ENCODE results near the gene GJC2. TPM values are rescaled to one million over a fixed set of nuclear protein-coding genes. Genes with fewer than 3 reads are reported as not detected.

Gene GJC2
- total RNA-seq, 1 donor from 2014 or later, result 1.1 TPM

DNA sequence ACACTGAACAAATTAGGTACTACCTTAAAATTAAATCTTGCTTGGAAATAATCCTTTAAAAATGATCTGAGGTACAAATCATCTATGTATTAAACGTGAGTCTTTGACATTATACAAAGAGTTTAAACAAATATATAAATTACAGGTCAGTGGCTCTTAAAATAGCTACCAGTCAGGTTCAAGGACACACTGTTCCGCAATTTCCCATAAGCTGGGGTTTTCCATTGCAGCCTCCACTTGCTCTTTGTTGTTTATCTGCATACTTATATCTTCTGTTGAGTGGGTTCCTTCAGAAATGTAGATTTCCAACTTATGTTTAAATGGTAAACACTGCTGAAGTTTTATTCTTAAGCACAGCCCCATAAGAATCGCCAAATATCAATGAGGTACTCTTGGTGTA lies 34.9 kb upstream of the GJC2 start:
- DNase-seq, result no peak

DNA sequence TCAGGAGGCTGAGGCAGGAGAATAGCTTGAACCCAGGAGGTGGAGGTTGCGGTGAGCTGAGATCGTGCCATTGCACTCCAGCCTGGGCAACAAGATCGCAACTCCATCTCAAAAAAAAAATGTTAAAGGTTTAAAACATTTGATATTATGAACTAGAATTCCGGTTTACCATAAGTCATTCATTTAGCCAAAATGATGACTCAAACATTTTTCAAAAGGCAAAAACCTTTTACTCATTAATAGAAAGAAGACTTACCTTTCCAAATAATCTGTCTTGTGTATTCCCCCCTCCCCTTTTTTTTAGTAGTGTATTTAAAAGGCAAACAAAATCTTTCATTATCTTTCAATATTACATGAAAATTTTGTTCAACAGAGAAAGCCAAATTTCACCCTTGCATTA lies 32.4 kb upstream of the GJC2 start:
- no peak for DNase-seq

DNA sequence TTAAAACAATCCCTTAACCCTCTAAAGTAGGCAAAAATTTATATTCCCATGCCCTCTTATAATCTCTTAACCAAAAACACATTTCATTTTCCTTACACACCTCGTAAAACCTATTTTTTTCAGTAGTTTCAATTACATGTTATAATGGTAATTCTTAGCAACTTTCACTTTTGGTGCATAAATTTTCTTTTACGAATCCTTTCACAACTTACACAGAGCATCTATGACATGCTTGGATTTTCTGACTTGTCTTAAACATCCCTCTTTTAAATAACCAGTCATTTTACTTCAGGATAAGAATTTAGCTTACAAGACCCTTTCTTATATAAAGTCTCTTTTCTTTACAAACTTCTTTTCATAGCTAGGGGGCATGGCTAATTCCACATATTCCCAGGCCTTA lies 31.7 kb upstream of the GJC2 start:
- no peak for DNase-seq

DNA sequence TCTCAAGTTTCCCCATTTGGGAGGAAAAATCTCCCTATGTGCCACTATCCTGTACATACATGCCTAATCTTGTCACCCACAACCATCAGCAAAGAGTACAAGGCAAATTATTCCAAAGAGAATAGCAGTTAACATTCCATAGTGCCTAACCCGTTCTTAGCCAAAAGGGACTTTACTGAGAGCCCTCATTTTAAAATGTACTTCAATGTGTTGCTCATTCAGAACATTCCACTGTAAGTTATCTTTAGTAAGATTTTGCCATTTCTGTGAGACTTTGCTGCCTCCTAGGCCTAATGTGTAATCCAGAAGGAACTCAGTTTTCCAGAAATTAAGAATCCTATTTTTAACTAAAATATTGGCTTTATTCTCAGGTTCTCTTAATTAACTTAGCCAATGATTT lies 29.4 kb upstream of the GJC2 start:
- DNase-seq, result no peak

DNA sequence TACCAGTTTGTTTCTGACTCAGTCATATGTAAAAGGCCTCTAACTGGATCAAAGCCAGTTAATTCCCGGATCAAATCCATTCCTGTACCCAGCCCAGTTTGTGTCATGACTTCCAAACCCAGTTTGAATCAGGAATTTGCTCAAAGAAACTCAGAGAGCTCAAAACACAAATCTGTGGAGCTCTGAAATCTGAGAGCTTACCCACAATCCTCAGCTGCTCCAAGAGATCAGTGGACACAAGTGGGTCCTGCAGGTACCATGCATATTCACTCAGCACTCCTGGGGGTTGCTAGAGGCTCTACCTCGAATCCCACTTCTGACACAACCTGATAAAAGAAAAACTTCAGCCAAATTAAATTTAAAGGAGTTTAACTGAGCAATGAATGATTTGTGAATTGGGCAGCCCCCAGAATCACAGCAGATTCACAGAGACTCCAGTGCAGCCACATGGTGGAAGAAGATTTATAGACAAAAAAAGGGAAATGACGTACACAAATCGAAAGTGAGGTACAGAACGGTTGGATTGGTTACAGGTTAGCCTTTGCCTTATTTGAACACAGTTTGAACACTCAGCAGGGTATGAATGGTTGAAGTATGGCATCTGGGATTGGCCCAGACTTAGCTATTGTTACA lies 28.8 kb upstream of the GJC2 start:
- no peak for DNase-seq

DNA sequence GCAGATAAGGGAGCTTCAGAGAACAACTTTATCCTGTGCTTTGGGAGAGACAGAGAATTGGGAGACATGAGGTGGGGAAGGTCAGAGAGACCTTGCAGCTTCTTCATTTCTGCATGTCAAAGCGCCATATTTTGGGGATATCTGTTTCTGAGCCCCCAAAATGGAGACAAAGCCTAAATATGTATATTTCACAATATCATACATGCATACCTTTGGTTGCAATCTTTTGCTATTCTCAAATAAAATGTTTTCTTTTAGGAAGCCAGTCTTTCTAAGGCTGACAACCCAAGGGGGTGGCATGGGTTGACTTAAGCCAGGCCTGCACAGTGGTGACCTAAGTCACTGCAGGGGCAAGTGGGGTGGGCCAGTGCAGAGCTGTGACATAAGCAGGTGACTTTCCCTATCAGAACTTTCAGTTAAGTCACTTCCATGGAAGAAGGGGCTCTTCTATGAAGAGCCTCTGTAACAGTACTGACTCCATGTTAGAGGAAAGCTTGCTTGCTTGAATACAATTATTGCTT lies 26.7 kb upstream of the GJC2 start:
- DNase-seq, result no peak

DNA sequence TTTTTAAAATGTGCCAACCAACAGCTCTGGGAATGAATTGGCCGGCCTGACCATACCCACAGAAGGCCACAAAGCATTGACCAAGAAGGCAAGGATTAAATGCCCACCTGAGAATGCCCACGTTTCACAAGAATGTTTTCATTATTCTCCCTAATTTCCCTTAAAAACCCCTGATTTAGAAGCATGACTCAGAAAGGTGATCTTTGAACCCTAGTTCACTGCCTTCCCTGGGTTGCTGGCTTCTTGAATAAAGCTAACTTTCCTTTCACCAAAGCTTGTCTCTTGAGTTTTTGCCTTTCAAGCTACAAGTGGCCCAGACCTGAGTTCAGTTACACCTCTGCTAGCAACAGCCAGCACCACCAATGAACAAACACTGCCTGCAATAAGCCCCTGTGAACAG lies 26.2 kb upstream of the GJC2 start:
- no peak for DNase-seq

DNA sequence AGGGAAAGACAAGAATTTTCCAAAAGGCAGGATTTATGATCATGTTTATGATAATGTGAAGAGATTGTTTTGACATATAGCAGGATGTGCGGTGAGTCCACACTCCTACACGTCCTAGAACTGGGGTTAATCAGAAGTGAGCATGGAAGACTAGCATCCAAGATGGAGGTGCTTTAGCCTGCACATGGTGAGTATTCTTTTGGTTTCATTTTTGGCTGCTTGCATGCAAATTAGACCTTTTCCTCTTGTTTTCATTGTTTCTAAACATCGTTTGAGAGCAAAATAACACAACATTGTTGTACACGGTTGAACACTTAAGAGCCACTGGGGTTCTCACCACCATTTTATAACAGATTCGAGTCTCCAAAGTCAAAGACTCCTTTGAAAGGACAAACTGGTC lies 24.5 kb upstream of the GJC2 start:
- no peak for DNase-seq

DNA sequence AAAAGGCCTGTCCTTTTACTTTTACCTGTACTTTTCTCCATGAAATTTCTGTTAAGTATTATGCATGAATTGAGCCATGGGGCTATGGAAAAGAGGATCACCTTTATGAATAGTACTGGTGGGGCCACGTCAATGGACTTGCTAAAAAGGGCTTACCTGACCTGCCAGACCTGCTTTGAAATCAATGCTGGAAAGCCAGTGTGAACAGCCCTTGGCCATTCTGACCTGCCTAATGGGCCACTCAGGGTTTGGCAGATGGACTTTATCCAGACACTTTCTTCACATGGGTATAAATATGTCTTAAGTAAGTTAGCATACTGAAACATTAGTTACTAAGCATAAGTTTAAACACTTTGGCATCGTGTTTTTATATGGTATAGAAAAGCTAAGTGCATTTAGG lies 18.0 kb upstream of the GJC2 start:
- DNase-seq, result no peak

DNA sequence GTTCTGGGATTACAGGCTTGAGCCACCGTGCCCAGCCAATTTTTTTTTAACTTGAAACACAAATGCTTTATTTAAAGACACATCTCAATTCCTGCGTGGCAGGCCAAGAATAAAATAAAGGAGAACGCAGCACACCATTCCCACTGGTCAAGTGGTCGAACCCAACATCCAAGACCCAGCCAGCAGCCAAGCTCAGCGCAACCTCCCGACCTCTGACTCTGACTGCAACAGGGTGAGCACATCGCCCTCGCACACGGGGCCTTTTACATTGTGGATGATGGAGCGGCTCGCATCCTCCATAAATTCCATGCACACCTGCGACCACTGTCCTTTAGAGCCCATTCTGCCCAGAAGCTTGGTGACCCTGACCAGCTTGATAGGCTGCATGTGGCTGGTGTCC lies 15.1 kb upstream of the GJC2 start:
- DNase-seq, result no peak

DNA sequence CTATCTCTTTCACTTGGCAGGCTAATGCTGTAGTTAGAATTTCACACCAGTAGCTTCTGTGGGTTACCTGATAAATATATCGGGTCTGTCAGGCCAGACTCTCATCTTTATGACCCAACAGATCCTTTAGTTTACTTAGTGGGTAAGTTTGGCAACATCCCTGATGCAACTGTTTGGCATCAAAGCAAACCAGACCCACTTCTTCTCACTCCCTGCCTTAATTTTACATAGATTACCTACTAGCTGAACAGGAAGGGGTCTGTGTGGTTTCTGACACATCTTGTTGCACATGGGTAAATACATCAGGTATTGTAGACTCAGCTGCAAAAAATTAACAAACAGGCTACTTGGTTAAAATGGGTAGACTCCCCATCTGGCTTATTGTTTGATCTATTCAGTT lies 12.8 kb upstream of the GJC2 start:
- no peak for DNase-seq

DNA sequence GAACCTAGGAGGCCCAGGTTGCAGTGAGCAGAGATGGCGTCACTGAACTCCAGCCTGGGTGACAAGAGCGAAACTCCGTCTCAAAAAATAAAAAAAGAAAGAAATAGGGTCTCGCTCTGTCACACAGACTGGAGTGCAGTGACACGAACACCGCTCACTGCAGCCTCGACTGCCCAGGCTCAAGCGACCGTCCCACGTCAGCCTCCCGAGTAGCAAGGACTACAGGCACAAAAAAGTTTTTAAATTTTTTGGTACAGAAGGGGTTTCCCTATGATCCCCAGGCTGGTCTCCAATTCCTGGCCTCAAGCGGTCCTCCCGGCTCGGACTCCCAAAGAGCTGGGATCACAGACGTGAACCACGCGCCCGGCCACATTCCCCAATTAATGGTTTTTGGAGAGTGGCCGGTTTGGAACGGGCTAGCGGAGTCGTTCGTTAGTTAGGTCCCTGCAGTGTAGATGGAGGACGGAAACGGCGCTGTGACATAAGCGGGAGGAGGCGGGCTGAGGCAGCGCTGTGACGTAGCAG lies 10.3 kb upstream of the GJC2 start:
- DNase-seq, result no peak

DNA sequence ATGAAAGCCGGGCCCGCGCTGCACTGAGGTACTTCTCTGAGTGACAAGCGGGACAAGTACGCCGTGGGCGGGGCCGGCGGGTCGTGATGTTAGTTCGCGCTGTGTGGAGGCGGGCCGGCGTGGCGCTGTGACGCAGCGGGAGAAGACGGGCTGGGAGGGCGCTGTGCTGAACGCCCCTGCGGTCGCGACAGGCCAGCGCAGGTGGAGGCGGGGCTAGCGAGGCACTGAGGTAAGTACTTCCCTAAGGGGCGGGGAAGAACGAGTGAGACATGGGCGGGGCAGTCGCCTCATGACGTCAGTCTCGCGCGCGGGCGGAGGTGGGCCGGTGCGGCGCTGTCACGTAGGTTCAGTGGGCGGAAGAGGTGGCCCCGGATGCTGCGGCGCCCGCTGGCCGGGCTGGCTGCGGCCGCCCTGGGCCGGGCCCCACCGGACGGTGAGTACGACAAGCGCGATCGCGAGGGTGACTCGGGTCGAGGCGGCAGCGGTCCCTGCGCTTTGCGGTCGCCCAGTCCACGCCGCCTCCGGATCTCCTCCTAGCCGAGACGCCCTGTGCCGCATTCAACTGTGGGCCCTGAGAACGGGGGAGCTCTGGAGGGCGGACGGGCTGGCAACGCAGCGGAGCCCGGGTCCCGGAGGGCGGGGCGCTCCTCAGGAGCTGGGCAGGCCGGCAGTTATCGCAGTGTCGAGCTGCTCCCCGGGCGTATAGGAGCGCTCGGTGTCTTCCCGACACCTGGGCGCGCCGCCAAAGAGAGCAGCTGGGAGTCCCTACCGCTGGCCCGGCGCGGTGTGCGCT lies 9.6 kb upstream of the GJC2 start, which contains the start of gene GUK1:
TSS of gene GUK1 (plus strand) at position 349 of the 793 bp plus-strand sequence. CDS start at position 373, 24 bp downstream.
- DNase-seq, result peak; percentile 99

DNA sequence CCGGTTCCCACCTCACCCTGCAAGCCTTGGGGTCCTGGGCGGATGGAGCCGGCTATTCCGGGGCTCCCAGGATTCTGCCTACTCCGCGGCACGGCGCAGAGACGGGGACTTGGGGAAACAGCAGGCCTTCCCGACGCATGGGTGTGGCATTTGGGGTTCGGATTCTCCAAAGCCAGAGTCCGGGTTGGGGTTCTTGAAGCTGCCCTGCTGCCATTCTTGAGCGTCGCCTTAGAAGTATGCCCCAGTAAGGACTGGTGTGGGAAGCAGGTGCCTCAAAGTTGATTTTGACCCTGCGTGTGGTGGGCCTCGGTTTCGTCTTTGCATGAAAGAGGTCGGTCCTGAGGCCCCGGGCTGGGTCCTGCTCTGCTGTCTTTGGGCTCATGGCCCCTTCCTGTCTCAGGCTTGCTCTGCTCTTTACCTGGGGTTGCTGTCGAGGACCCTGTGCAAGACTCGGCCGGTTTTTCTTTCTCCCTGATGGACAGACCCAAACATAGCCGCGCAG lies 9.0 kb upstream of the GJC2 start:
- no peak for DNase-seq

DNA sequence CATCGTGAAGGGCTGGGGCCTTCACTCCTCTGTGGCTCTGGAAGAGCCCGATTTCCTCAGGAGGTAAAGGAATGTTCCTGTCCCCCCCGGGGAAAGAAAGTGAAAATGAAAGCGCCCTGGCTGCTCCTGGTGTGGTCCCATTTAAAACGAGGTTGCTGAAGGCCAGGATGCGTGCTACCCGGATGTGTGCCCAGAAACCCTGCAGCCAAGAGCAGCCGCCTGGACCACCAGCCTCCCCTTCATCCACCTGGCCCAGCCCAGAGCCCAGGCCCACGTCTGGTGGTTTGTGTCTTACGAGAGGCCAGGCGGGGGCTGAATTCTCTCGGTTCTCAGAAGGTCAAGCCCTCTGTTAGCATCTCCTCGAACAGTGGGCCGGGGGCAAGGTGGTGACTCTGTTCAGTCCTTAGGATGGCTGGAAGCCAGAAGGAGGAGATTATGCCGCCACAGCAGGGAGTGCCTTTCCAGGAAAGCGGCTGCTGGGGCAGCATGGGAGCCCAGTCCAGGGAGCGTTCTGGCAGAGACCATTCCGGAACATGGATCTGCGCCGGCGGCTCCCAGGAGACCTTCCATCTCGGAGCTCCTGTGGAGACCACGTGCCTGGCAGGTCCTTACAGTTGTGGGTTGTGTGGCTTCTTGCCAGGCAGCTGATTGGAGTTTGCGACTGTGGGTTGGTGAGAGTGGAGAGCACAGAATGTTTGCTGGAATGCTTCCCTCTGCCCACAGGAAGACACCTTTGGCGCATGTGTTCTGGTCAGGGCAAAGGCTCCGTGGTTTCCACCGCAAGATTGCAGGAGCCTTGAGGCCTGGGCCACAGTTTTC lies 8.3 kb upstream of the GJC2 start:
- peak; percentile 31 for DNase-seq

DNA sequence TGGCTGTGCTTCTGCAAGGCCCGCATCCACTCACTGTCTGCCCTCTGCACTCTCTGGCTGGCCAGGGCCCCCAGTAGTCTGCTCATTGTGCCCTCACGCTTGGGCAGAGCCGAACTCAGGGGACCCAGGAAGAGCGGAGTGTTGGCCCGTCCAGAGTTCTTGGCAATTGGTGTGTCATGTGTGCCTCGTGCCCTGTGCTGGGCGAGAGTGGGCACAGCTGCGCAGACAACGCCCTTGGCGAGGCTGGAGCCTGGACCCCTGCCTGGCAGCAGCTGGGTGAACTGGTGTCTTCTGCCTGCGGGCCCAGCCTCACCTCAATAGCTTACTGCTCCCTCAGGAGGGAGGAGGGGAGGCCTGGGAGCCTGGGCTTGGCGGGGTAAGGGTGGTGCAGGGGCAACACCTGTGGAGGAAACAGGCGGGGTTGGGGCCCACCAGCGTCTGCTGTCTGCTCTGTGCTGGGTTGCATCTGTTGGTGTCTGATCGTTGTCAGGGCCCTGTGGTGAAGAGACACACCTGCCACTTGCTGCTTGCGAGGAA lies 7.5 kb upstream of the GJC2 start:
- DNase-seq, result no peak

DNA sequence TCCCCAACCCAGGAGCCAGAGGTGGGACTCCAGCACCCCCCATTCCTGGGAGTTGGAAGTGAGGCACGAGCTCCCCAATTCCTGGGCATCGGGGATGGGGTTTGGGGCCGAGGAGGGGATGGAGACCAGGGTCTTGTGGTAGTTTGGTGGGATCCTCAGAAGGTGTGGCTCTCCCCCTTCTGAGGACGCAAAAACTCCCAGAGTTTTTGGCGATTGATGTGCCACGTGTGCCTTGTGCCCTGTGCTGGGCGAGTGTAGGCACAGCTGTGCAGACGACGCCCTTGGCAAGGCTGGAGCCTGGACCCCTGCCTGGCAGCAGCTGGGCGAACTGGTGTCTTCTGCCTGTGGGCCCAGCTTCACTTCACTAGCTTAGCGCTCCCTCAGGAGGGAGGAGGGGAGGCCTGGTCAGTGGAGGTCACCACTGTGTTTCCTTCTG lies 7.0 kb upstream of the GJC2 start:
- DNase-seq, result no peak

DNA sequence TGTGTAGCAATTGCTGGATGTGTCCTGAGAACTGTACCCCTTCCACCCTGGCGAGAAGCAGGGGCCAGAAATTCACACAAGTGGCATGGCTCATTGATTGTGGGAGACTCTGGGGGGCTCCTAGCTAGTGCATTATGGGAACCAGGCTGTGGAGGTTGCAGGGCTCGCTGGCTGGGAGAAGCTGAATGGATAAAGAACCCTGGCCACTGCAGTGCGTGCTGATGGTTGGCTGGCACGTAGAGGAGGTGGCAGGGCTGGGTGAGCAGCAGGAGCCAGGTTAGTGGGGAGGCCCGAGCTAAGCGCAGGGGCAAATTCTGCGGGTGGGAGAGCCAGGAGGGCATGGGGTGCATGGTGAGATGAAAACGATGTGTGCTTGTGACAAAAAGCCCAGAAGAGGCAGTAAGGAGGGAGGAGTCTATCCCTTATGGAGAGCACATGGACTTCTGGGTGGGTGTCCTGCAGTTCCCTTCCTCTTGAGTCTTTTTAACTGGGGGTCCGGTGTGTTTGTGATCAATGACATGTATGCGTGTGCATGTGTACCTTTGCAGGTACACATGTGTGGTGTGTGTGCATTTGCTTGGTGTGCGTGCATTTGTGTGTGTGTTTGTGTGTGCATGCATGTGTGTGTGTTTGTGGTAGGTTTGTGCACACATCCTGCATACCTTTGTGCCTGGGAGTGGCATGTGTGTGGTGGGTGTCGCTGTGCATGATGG lies 6.1 kb upstream of the GJC2 start:
- DNase-seq, result no peak

DNA sequence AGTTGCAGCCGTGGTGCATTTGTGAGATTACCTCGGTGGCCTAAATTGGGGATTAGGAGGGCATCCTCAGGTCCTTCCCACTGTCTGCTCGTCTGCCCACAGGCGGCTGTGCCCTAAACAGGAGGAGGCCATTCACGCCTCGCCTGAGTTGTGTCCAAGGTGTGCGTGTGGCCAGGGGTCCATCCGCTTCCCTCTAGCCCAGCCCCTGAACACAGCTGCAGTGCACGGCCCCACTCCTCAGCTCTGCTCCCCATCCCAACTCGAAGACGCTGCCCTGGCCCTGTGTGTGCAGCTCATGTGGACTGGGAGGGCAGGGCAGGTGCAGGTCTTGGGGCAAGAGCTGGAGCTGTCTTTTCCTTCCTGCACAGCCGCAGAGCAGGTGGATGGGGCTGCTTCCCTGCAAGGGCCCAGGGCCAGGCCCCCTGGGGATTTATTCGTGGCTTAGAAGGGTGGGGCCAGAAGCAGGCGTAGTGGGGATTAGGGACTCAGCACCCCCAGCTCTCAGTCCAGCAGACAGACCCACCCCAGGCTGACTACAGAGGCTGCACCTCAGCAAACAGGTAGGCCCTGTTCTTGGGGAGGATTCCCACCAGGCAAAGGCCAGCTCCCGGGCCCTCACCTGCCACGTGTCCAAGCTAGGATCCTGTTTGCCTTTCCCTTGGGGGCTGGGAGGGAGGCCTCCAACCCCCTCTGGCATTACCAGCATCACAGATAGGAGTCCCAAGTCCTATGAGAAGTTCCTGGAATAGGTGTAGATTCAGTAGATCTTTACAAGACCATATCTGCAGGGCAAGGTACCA lies 5.3 kb upstream of the GJC2 start:
- DNase-seq, result no peak

DNA sequence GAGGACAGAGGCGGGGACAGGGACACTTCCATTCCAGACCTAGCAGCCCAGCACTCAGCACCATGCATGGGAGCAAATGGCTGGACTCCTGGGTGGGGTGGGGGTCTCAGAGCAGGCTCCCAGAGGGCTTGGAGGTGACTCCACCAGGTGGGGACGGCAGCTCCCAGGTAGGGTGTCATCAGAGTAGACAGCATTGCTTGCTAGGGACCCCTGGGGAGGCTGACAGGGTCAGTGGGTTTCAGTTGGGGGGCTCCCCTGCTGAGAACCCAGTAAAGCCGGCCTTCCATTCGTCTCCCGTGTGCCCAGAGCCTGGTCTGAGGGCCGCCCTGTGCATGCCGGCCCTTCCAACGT lies 4.8 kb upstream of the GJC2 start:
- no peak for DNase-seq

Data from occipital lobe (tissue), 2 donors.